SK-N-MC (cell line): ENCODE measurements around the gene FAM131C.

Experiments used
- DNase-seq: peaks from one replicate; pipeline ENCODE4 v3.0.0-alpha.2; 2011; ENCODE audit warnings: low read depth, low spot score
- H3K27ac ChIP-seq: fragments of 200-600 bp; sonication (generic); 2 replicates; pipeline ENCODE4 v1.5.1; 2016; ENCODE audit warnings: mixed run types
- H3K36me3 ChIP-seq: fragments of 200-600 bp; sonication (generic); 2 replicates; pipeline ENCODE4 v1.6.1; 2017; ENCODE audit warnings: antibody characterized with exemption, low read length, mixed read lengths; ENCODE audit not compliant: insufficient read depth
- H3K4me3 ChIP-seq: fragments of 200-600 bp; sonication (generic); 2 replicates; pipeline ENCODE4 v1.5.1; 2016
- H3K9ac ChIP-seq: fragments of 200-600 bp; sonication (generic); 2 replicates; pipeline ENCODE4 v1.8.0; 2017; ENCODE audit warnings: mixed run types, mixed read lengths; ENCODE audit not compliant: insufficient read length
- H3K9me3 ChIP-seq: fragments of 200-600 bp; sonication (generic); 2 replicates; pipeline ENCODE4 v1.6.1; 2017; ENCODE audit warnings: low read depth, mild to moderate bottlenecking, antibody characterized with exemption, low read length, moderate library complexity, mixed read lengths
- EZH2 ChIP-seq: fragments of 200-600 bp; sonication (generic); IDR thresholded peaks from one replicate; pipeline ENCODE4 v1.6.1; 2017; ENCODE audit warnings: antibody characterized with exemption
- FOXP2 ChIP-seq: optimal IDR thresholded peaks from 2 replicates; pipeline ENCODE3; 2011; ENCODE audit warnings: mild to moderate bottlenecking, moderate library complexity; ENCODE audit not compliant: insufficient read depth; ENCODE audit errors: extremely low read length, control extremely low read depth
- POLR2AphosphoS5 ChIP-seq: IDR thresholded peaks from 2 replicates; pipeline ENCODE4 v1.6.1; 2012; ENCODE audit warnings: mild to moderate bottlenecking, low read depth, low read length, borderline replicate concordance

The FAM131C gene

DNA sequence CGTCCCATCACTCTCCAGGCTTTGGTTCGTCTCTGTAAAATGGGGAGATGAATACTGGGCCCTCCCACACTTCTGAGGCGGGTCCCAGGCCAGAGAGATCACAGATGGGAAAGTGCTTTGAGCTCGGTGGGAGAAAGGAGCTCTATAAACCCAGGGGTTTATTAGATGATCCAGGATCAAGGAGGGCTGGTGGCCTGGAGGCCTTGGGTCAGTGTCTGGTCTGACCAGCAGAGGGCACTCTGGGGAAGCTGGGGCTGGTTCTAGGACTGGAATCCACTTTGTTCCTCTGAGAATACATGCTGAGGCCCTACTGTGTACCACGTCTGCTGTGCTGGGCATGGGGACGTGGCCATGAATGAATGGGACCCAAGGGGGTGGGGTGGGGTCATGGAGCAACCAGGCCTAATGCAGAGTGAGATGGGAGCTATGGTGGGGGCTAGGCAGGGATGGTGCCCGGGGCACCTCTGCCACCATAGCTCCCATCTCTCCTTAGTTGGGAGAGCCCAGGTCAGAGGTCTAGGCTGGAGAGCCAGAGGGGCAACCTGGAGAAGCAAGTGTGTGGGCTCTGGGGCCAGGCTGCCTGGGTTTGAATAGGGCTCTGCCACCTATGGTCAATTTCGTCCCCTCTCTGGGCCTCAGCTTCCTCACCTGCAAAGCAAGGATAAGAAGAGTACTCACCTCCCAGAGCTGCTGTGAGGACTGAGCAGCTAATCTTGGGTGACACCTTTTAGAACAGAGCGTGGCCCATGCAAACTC lies 9.0 kb upstream of the FAM131C start:
- Histone ChIP-seq H3K9me3 (no peaks in the 10 kb centered on the region), H3K27ac (no peak overlapping the region), H3K9ac (no peak overlapping the region), H3K36me3 (no peaks in the 10 kb centered on the region), H3K4me3 (no peak overlapping the region)
- no peak for DNase-seq
- TF ChIP-seq EZH2 (no peak), POLR2AphosphoS5 (no peak), FOXP2 (no peak)

DNA sequence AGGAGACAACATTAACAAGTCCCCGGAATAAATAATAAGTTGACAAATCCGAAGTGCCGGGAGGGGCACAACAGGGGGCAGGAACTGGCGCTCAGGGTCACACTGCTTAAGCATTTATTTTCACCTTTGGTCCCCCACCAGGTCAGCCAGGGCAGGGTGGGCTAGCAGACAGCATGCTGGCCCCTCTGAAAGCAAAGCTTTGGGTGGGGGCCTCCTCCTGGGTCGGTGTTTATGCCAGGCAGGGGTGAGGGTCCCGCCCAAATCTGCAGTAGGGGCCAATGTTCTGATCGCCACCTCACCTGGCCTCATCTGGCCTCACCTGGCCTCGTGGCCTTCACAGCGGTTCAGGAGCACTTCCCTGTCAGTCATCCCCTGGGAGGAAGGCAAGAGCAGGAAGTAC lies 8.2 kb upstream of the FAM131C start:
- Histone ChIP-seq H3K4me3 (no peak overlapping the region), H3K27ac (no peak overlapping the region), H3K9ac (no peak overlapping the region), H3K9me3 (no peaks in the 10 kb centered on the region), H3K36me3 (no peaks in the 10 kb centered on the region)
- no peak for DNase-seq
- no peak for TF ChIP-seq EZH2
- no peak for TF ChIP-seq FOXP2
- TF ChIP-seq POLR2AphosphoS5: no peak

DNA sequence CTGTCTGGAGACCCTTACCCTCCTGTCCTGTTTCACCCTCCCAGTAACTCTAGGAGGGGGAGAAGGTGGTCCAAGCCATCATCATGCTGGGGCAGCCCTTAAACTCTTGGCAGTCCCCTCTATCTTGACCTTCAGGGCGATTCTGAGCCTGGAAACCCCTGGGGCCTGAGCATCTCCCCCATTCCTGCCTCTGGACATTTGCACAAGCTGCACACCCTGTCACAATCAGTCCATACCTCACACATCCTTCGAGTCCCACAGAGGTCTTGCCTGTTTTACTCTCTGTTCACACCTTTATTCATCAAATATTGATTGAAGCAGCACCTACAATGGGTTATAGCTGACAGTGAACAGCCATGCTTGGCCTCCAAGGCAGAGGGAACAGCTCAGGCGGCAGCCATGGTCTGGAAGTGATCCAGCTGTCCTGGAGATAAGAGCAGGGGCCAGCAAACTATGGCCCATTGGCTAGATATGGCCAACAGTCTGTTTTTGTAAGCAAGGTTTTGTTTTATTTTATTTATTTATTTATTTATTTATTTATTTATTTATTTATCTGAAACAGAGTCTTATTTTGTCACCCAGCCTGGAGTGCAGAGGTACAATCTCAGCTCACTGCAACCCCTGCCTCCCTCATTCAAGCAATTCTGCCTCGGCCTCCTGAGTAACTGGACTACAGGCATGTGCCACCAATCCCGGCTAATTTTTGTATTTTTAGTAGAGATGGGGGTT lies 7.1 kb upstream of the FAM131C start:
- no peak overlapping the region for H3K27ac ChIP-seq
- no peak for DNase-seq
- TF ChIP-seq FOXP2 (no peak), EZH2 (no peak), POLR2AphosphoS5 (no peak)
- H3K9me3 ChIP-seq: no peaks in the 10 kb centered on the region
- H3K4me3 ChIP-seq: no peak overlapping the region
- no peak overlapping the region for H3K9ac ChIP-seq
- no peaks in the 10 kb centered on the region for H3K36me3 ChIP-seq

DNA sequence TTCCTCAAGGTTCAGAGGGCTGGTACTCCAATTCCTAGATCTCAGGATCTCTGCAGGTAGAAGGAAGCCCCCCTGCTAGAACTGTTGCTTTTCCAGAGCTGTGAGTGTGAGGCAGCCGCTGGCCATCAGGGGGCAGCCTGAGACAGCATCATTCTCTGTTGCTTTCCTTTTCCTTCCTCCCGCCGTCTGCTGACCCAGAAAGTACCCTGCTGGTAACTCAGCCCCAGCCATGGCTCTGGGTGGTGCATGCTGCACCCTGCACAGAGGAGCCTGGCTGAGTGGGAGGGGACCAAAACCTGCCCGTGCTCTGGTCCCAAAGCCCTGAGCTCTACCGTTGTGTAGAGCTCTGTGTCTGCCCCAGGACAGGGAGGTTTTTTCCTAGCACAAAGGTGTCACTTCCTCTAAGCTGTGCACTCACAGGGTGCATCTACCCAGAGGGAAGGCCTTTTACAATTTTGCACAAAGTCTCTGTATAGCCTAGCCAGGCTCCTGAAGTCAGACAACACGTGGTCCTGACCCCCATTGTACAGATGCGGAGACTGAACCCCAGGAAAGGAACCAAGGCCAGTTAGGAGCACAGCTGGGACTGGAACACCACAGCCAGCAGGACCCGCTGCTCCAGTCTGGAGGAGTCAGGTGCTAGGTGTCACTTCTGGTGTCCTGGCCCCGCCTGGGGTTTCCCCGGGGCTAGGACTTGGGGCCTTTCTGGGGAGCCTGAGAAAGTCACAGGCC lies 5.6 kb upstream of the FAM131C start:
- peak; percentile 37 for DNase-seq
- TF ChIP-seq EZH2 (no peak), POLR2AphosphoS5 (no peak), FOXP2 (no peak)
- Histone ChIP-seq H3K9me3 (no peaks in the 10 kb centered on the region), H3K9ac (no peak overlapping the region), H3K4me3 (peak overlapping the region; percentile 42; the same call in 1 of the 2 replicates), H3K27ac (no peak overlapping the region), H3K36me3 (no peaks in the 10 kb centered on the region)

DNA sequence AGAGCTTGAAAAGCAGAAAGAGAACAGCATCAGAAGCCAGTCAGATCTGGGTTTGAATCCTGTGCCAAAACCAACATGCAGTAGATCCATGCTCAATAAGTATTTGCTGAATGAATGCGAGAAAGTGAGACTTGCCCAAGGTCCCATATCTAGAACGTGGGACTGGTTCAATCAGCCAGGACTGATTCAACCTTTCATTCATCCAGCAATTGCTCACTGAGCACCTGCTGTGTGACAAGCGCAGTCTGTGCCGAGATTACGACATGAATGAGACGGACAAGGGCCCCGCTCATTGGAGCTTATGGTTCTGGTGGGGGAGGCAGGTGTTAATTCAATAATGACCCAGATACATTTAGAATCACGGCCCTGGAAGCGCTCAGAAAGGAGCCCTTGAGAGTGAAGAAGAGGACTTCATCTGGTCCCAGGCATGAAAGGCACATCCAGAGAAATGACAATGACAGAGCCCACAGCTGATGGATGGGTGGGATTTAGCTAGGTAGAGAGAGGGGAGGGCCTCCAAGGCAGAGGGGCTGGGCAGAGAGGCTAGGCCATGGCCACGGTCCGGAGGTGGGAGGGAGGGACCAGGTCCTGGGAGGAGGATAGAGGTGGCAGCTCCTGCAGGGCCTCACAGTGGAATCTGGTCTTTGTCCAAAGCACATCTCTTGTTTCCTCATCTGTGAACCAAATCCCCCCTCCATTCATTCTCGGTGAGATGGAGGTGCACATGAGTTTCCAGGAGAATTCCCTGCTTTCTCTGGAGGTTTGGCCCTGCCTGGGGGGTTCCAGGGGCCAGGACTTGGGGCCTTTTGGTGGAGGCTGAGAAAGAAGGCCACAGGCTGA lies 4.2 kb upstream of the FAM131C start:
- DNase-seq: no peak
- H3K9me3 ChIP-seq: no peaks in the 10 kb centered on the region
- no peaks in the 10 kb centered on the region for H3K36me3 ChIP-seq
- H3K9ac ChIP-seq: no peak overlapping the region
- no peak overlapping the region for H3K27ac ChIP-seq
- TF ChIP-seq EZH2: no peak
- no peak for TF ChIP-seq POLR2AphosphoS5
- no peak for TF ChIP-seq FOXP2
- H3K4me3 ChIP-seq: no peak overlapping the region

DNA sequence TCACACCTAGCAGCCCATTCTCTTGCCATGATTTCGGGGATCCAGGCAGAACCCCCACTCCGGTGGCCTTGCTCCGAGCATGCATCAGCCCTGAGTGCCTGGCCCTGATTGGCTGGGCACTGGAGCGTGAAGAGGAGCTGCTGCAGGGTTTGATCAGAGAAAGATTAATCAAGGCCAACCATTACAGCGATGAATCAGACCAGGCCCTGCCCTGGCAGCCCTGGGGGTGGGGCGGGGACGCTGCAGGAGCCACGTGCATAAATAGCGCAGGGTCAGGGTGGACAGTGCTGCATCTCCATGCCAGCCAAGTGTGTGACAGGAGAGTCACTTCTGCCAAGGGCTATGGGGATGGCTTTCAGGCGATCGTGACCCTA lies 3.4 kb upstream of the FAM131C start:
- no peak overlapping the region for H3K4me3 ChIP-seq
- H3K27ac ChIP-seq: no peak overlapping the region
- no peaks in the 10 kb centered on the region for H3K9me3 ChIP-seq
- H3K36me3 ChIP-seq: no peaks in the 10 kb centered on the region
- DNase-seq: no peak
- TF ChIP-seq POLR2AphosphoS5: no peak
- no peak overlapping the region for H3K9ac ChIP-seq

DNA sequence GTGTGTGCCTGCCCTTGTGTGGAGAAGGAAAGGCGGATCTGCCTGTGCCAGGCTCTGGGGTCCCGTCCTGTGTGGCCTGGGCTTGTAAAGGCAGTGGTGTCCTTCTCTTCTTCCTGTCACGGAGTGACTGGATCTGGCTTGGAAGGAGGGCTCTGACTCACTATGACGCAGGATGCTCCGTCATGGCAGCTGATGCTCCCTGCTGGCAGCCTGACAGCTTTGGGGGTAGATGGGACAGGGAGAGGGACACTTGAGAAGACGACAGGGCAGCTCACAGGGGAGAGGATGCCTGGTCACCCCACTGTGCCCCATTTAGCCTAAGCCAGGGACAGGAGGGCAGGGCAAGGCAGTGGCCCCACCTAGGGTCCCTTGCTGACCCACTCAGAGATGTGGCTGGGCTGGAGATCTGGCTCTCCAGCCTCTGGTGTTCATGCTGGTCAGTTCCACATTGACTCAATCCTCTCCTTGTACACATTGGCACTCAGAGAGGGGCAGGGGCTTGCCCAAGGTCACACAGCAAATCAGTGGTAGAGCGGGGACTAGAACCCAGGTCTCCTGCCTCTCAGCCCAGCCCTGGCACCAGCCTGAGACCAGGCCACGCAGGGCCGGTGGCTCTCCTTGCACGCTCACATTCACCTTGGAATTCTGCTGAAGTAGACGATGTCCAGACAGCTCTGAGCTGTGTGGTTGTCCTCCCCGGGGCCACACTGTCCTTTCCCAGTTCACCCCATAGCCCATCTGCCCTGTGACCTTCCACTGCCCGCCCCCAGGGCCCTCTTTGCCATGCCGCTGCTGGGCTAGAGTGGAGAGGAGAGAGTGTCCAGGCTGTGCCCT lies 2.8 kb upstream of the FAM131C start:
- Histone ChIP-seq H3K4me3 (no peak overlapping the region), H3K9me3 (no peaks in the 10 kb centered on the region), H3K9ac (no peak overlapping the region), H3K27ac (no peak overlapping the region), H3K36me3 (no peaks in the 10 kb centered on the region)
- no peak for DNase-seq
- TF ChIP-seq POLR2AphosphoS5: no peak
- no peak for TF ChIP-seq FOXP2
- no peak for TF ChIP-seq EZH2
